SK-N-MC (cell line): Measurements from ENCODE around the gene CPNE6.
A peak's percentile ranks its signal among the peaks of the same experiment; 100 is the strongest.

Experiments used
- DNase-seq: peaks from one replicate; pipeline ENCODE4 v3.0.0-alpha.2; 2011; ENCODE audit warnings: low read depth, low spot score
- H3K27ac ChIP-seq: fragments of 200-600 bp; sonication (generic); 2 replicates; pipeline ENCODE4 v1.5.1; 2016; ENCODE audit warnings: mixed run types
- H3K36me3 ChIP-seq: fragments of 200-600 bp; sonication (generic); 2 replicates; pipeline ENCODE4 v1.6.1; 2017; ENCODE audit warnings: antibody characterized with exemption, low read length, mixed read lengths; ENCODE audit not compliant: insufficient read depth
- H3K4me3 ChIP-seq: fragments of 200-600 bp; sonication (generic); 2 replicates; pipeline ENCODE4 v1.5.1; 2016
- H3K9ac ChIP-seq: fragments of 200-600 bp; sonication (generic); 2 replicates; pipeline ENCODE4 v1.8.0; 2017; ENCODE audit warnings: mixed run types, mixed read lengths; ENCODE audit not compliant: insufficient read length
- H3K9me3 ChIP-seq: fragments of 200-600 bp; sonication (generic); 2 replicates; pipeline ENCODE4 v1.6.1; 2017; ENCODE audit warnings: low read depth, mild to moderate bottlenecking, antibody characterized with exemption, low read length, moderate library complexity, mixed read lengths
- EZH2 ChIP-seq: fragments of 200-600 bp; sonication (generic); IDR thresholded peaks from one replicate; pipeline ENCODE4 v1.6.1; 2017; ENCODE audit warnings: antibody characterized with exemption
- FOXP2 ChIP-seq: optimal IDR thresholded peaks from 2 replicates; pipeline ENCODE3; 2011; ENCODE audit warnings: mild to moderate bottlenecking, moderate library complexity; ENCODE audit not compliant: insufficient read depth; ENCODE audit errors: extremely low read length, control extremely low read depth
- POLR2AphosphoS5 ChIP-seq: IDR thresholded peaks from 2 replicates; pipeline ENCODE4 v1.6.1; 2012; ENCODE audit warnings: mild to moderate bottlenecking, low read depth, low read length, borderline replicate concordance

Gene CPNE6

GRCh38 chr14:24080142-24080530 is 8.8 kb downstream of the CPNE6 start:
- no peak overlapping the region for H3K9ac ChIP-seq
- no peak overlapping the region for H3K27ac ChIP-seq
- H3K9me3 ChIP-seq = no peaks in the 10 kb centered on the region
- no peak overlapping the region for H3K4me3 ChIP-seq
- no peak for TF ChIP-seq EZH2
- TF ChIP-seq POLR2AphosphoS5 = no peak
- no peak for TF ChIP-seq FOXP2
- no peak for DNase-seq
- no peaks in the 10 kb centered on the region for H3K36me3 ChIP-seq

- no peak overlapping the region for H3K27ac ChIP-seq
- DNase-seq = no peak
- peak overlapping the region; percentile 74 for H3K4me3 ChIP-seq
- no peak for TF ChIP-seq FOXP2
- no peak for TF ChIP-seq POLR2AphosphoS5
- no peak for TF ChIP-seq EZH2
- H3K9ac ChIP-seq = peak overlapping the region; percentile 51
- H3K9me3 ChIP-seq = no peaks in the 10 kb centered on the region
- H3K36me3 ChIP-seq = no peaks in the 10 kb centered on the region
Observed at GRCh38 chr14:24080888-24081738, 9.8 kb downstream of the CPNE6 start.

GRCh38 chr14:24081739-24082211 is 10.4 kb downstream of the CPNE6 start:
- Histone ChIP-seq H3K9ac (no peak overlapping the region), H3K36me3 (no peaks in the 10 kb centered on the region), H3K4me3 (peak overlapping the region; percentile 74), H3K27ac (no peak overlapping the region), H3K9me3 (no peaks in the 10 kb centered on the region)
- no peak for DNase-seq
- TF ChIP-seq POLR2AphosphoS5 (no peak), EZH2 (no peak), FOXP2 (no peak)

- Histone ChIP-seq H3K36me3 (no peaks in the 10 kb centered on the region), H3K27ac (no peak overlapping the region), H3K9ac (no peak overlapping the region), H3K4me3 (no peak overlapping the region), H3K9me3 (no peaks in the 10 kb centered on the region)
- no peak for DNase-seq
- TF ChIP-seq FOXP2 = no peak
- no peak for TF ChIP-seq EZH2
- TF ChIP-seq POLR2AphosphoS5 = no peak
Observed at GRCh38 chr14:24082411-24083080, 11.2 kb downstream of the CPNE6 start.

- Histone ChIP-seq H3K27ac (no peak overlapping the region), H3K36me3 (no peaks in the 10 kb centered on the region), H3K9me3 (no peaks in the 10 kb centered on the region), H3K4me3 (no peak overlapping the region), H3K9ac (no peak overlapping the region)
- TF ChIP-seq EZH2 = no peak
- TF ChIP-seq POLR2AphosphoS5 = no peak
- no peak for TF ChIP-seq FOXP2
- DNase-seq = no peak
Observed at GRCh38 chr14:24083462-24083861, 12.1 kb downstream of the CPNE6 start.

- TF ChIP-seq POLR2AphosphoS5 (no peak), EZH2 (no peak), FOXP2 (no peak)
- Histone ChIP-seq H3K36me3 (no peaks in the 10 kb centered on the region), H3K27ac (no peak overlapping the region), H3K4me3 (no peak overlapping the region), H3K9ac (no peak overlapping the region), H3K9me3 (no peaks in the 10 kb centered on the region)
- no peak for DNase-seq
Observed at GRCh38 chr14:24084440-24084839, 13.1 kb downstream of the CPNE6 start.

- Histone ChIP-seq H3K36me3 (no peaks in the 10 kb centered on the region), H3K9ac (no peak overlapping the region), H3K4me3 (no peak overlapping the region), H3K9me3 (no peaks in the 10 kb centered on the region), H3K27ac (no peak overlapping the region)
- TF ChIP-seq FOXP2 (no peak), POLR2AphosphoS5 (no peak), EZH2 (no peak)
- DNase-seq = no peak
Observed at GRCh38 chr14:24085215-24085614, 13.9 kb downstream of the CPNE6 start.

GRCh38 chr14:24086193-24086955 is 15.0 kb downstream of the CPNE6 start:
- no peak overlapping the region for H3K9ac ChIP-seq
- H3K9me3 ChIP-seq = no peaks in the 10 kb centered on the region
- DNase-seq = no peak
- TF ChIP-seq FOXP2 (no peak), POLR2AphosphoS5 (no peak), EZH2 (no peak)
- H3K36me3 ChIP-seq = no peaks in the 10 kb centered on the region
- no peak overlapping the region for H3K4me3 ChIP-seq
- H3K27ac ChIP-seq = no peak overlapping the region
